CD4-positive, alpha-beta memory T cell (primary cell): ENCODE results near the gene P2RX5. TPM values are rescaled to one million over a fixed set of nuclear protein-coding genes. Genes with fewer than 3 reads are reported as not detected.
A peak's percentile ranks its signal among the peaks of the same experiment; 100 is the strongest.
"Not testable (repeated sequence)": the region's sequence is repeated elsewhere in the genome, so short reads cannot be mapped to it uniquely, and the experiment has no call there.

Source experiments
- CTCF ChIA-PET: fragments of 350-600 bp; sonication (Branson Sonifier 250); formaldehyde crosslinking; loops from one replicate; lab custom pipeline; 2021; ENCODE audit warnings: inconsistent platforms; ENCODE audit not compliant: partially characterized antibody; lab: Charles Lee
- POLR2A ChIA-PET: fragments of 350-600 bp; sonication (Branson Sonifier 250); formaldehyde crosslinking; loops from one replicate; lab custom pipeline; 2021; ENCODE audit not compliant: partially characterized antibody; lab: Charles Lee
- DNase-seq, 5 donors: peaks; one replicate each; pipeline versions ENCODE4 v3.0.0 to v3.0.0-alpha.2; 2020 to 2022; ENCODE audit warnings: mixed read lengths in 1 of 5
- H3K27ac ChIP-seq: one replicate; pipeline ENCODE4 v1.7.0; 2013; ENCODE audit warnings: low read depth, low read length
- H3K27me3 ChIP-seq: 2 replicates; pipeline ENCODE4 v1.7.0; 2013; ENCODE audit warnings: mild to moderate bottlenecking, low read length, moderate library complexity; ENCODE audit not compliant: insufficient read depth
- H3K36me3 ChIP-seq: 2 replicates; pipeline ENCODE4 v1.7.0; 2013; ENCODE audit warnings: mild to moderate bottlenecking, low read length, moderate library complexity; ENCODE audit not compliant: insufficient read depth
- H3K4me1 ChIP-seq: 2 replicates; pipeline ENCODE4 v1.7.0; 2013; ENCODE audit warnings: mild to moderate bottlenecking, low read length, moderate library complexity; ENCODE audit not compliant: insufficient read depth
- H3K4me3 ChIP-seq, 2 donors: one replicate each; pipeline ENCODE4 v1.7.0; 2013; ENCODE audit warnings: low read length in 2 of 2, mild to moderate bottlenecking in 1 of 2
- H3K9me3 ChIP-seq, 2 donors: one replicate each; pipeline ENCODE4 v1.7.0; 2013; ENCODE audit warnings: low read length in 2 of 2, control low read depth in 1 of 2; ENCODE audit not compliant: control insufficient read depth in 1 of 2
- H3K27ac Mint-ChIP-seq, 7 donors: one replicate each; pipeline ENCODE4 v1.8.0; 2020 to 2021; ENCODE audit warnings: mixed read lengths in 7 of 7, mild to moderate bottlenecking in 6 of 7, inconsistent platforms in 3 of 7, moderate library complexity in 3 of 7
- H3K27me3 Mint-ChIP-seq, 2 donors: one replicate each; pipeline ENCODE4 v1.8.0; 2020 to 2021; ENCODE audit warnings: mixed read lengths in 2 of 2
- H3K36me3 Mint-ChIP-seq, 2 donors: one replicate each; pipeline ENCODE4 v1.8.0; 2020 to 2021; ENCODE audit warnings: mixed read lengths in 2 of 2, inconsistent platforms in 1 of 2, mild to moderate bottlenecking in 1 of 2
- H3K4me1 Mint-ChIP-seq, 4 donors: one replicate each; pipeline ENCODE4 v1.8.0; 2020 to 2021; ENCODE audit warnings: mixed read lengths in 4 of 4, mild to moderate bottlenecking in 1 of 4
- H3K4me3 Mint-ChIP-seq, 8 donors: one replicate each; pipeline ENCODE4 v1.8.0; 2020 to 2021; ENCODE audit warnings: mixed read lengths in 8 of 8, mild to moderate bottlenecking in 7 of 8, moderate library complexity in 6 of 8, inconsistent platforms in 3 of 8
- H3K9me3 Mint-ChIP-seq, 8 donors: one replicate each; pipeline ENCODE4 v1.8.0; 2020 to 2021; ENCODE audit warnings: mixed read lengths in 8 of 8, mild to moderate bottlenecking in 5 of 8, inconsistent platforms in 3 of 8, moderate library complexity in 1 of 8
- intact Hi-C: fragments of 100-400 bp; cut with micrococcal nuclease; formaldehyde crosslinking; loops from one replicate; pipeline ENCODE4 v1.15.1; 2023
- polyA plus RNA-seq, 2 donors: library from polyadenylated mRNA; unstranded; fragments of 300-500 nt; fragmentation: Illumina TruSeq; gene quantifications; one replicate each; pipeline ENCODE4 v1.2.3, GENCODE V29; 2021
- total RNA-seq, 2 experiments: library from RNA; stranded (reverse); gene quantifications; one replicate each; pipeline ENCODE4 v1.2.3, GENCODE V29; 2021

P2RX5 gene
- total and polyA plus RNA-seq, 4 experiments from 2014 or later: 13.8 to 28.9 (median 17.4) TPM

- H3K27me3 ChIP-seq, intact Hi-C loops, DNase-seq, H3K27ac Mint-ChIP-seq, H3K4me1 ChIP-seq, H3K27me3 Mint-ChIP-seq, POLR2A ChIA-PET, H3K9me3 Mint-ChIP-seq, H3K4me3 ChIP-seq, H3K36me3 Mint-ChIP-seq, H3K27ac ChIP-seq, H3K9me3 ChIP-seq, H3K36me3 ChIP-seq, H3K4me3 Mint-ChIP-seq, H3K4me1 Mint-ChIP-seq: not testable (repeated sequence)
- CTCF ChIA-PET: interaction anchor here (0.9 kb wide), 1 partner anchor 36 kb away, joined by 6 read pairs; no protein-coding TSS in a partner anchor
Observed at GRCh38 chr17:3702041-3702539, 6.1 kb upstream of the P2RX5 start.

- ChIA-PET CTCF (no interaction called here), POLR2A (interaction anchor here (0.7 kb wide), 1 partner anchor 260 kb away, joined by 3 read pairs; no protein-coding TSS in a partner anchor)
- H3K36me3 Mint-ChIP-seq: no peaks in the 10 kb centered on the region
- H3K9me3 ChIP-seq: no peaks in the 10 kb centered on the region
- no peak for DNase-seq
- H3K9me3 Mint-ChIP-seq: peaks cover 0 to 2% (median 0%) of the 10 kb centered on the region in 8 donors
- H3K27ac Mint-ChIP-seq: no peak overlapping the region
- no peaks in the 10 kb centered on the region for H3K27me3 Mint-ChIP-seq
- no peak overlapping the region for H3K27ac ChIP-seq
- intact Hi-C loops: no loop called here
- H3K4me3 ChIP-seq: no peak overlapping the region
- H3K4me1 Mint-ChIP-seq: peaks cover 3 to 9% (median 5%) of the 10 kb centered on the region in 4 donors
- H3K36me3 ChIP-seq: no peaks in the 10 kb centered on the region
- H3K4me1 ChIP-seq: peaks cover 7% of the 10 kb centered on the region
- H3K4me3 Mint-ChIP-seq: no peak overlapping the region
- H3K27me3 ChIP-seq: no peaks in the 10 kb centered on the region
Observed at GRCh38 chr17:3699951-3700350, 4.0 kb upstream of the P2RX5 start.

- H3K36me3 Mint-ChIP-seq: peaks cover 0 to 3% of the 10 kb centered on the region in 2 donors
- CTCF ChIA-PET: no interaction called here
- peaks cover 0 to 2% (median 0%) of the 10 kb centered on the region in 8 donors for H3K9me3 Mint-ChIP-seq
- H3K27me3 ChIP-seq: no peaks in the 10 kb centered on the region
- H3K9me3 ChIP-seq: no peaks in the 10 kb centered on the region
- no peaks in the 10 kb centered on the region for H3K27me3 Mint-ChIP-seq
- no peak overlapping the region for H3K4me3 ChIP-seq
- peak overlapping the region in 2 of 8 donors; percentile 22 to 52 for H3K4me3 Mint-ChIP-seq
- no peak for DNase-seq
- H3K4me1 Mint-ChIP-seq: peaks cover 8 to 24% (median 18%) of the 10 kb centered on the region in 4 donors
- POLR2A ChIA-PET: no interaction called here
- no peak overlapping the region for H3K27ac ChIP-seq
- H3K36me3 ChIP-seq: no peaks in the 10 kb centered on the region
- intact Hi-C loops: no loop called here
- H3K27ac Mint-ChIP-seq: peak overlapping the region in 2 of 7 donors; percentile 4 to 77
- H3K4me1 ChIP-seq: peaks cover 20% of the 10 kb centered on the region
Observed at GRCh38 chr17:3698139-3698538, 2.2 kb upstream of the P2RX5 start.

- Mint-ChIP-seq H3K4me1 (peaks cover 8 to 31% (median 20%) of the 10 kb centered on the region in 4 donors), H3K4me3 (peak overlapping the region in 3 of 8 donors; percentile 22 to 54 (median 52)), H3K9me3 (no peaks in the 10 kb centered on the region), H3K36me3 (peaks cover 0 to 3% of the 10 kb centered on the region in 2 donors), H3K27me3 (no peaks in the 10 kb centered on the region), H3K27ac (peak overlapping the region in 2 of 7 donors; percentile 12 to 43)
- Histone ChIP-seq H3K4me1 (peaks cover 20% of the 10 kb centered on the region), H3K9me3 (no peaks in the 10 kb centered on the region), H3K27ac (no peak overlapping the region), H3K4me3 (no peak overlapping the region), H3K36me3 (no peaks in the 10 kb centered on the region), H3K27me3 (no peaks in the 10 kb centered on the region)
- POLR2A ChIA-PET: interaction anchor here (1.6 kb wide), 1 partner anchor 1888 kb away, joined by 3 read pairs; no protein-coding TSS in a partner anchor
- DNase-seq: no peak
- intact Hi-C loops: no loop called here
- CTCF ChIA-PET: interaction anchor here (1.0 to 2.6 kb wide), 3 partner anchors 12 to 41 kb away, joined by 3 to 15 read pairs (median 11); no protein-coding TSS in a partner anchor
Observed at GRCh38 chr17:3697103-3697476, 1.1 kb upstream of the P2RX5 start.

- DNase-seq: no peak
- no peaks in the 10 kb centered on the region for H3K27me3 Mint-ChIP-seq
- ChIA-PET CTCF (interaction anchor here (0.9 to 2.6 kb wide), 7 partner anchors 12 to 93 kb away, joined by 3 to 15 read pairs (median 5); partner anchors contain the start of gene HASPIN), POLR2A (interaction anchor here (0.6 to 2.4 kb wide), 12 partner anchors 12 to 1890 kb away, joined by 3 to 34 read pairs (median 3); partner anchors contain the start of genes EMC6, HASPIN and TAX1BP3)
- peak overlapping the region in 5 of 7 donors; percentile 35 to 81 (median 64) for H3K27ac Mint-ChIP-seq
- Histone ChIP-seq H3K36me3 (no peaks in the 10 kb centered on the region), H3K27me3 (no peaks in the 10 kb centered on the region), H3K9me3 (no peaks in the 10 kb centered on the region), H3K4me1 (peaks cover 20% of the 10 kb centered on the region), H3K27ac (peak overlapping the region; percentile 48), H3K4me3 (peak overlapping the region; percentile 42 to 74)
- peak overlapping the region; percentile 78 to 92 (median 88) for H3K4me3 Mint-ChIP-seq
- intact Hi-C loops: no loop called here
- H3K36me3 Mint-ChIP-seq: peaks cover 8 to 13% of the 10 kb centered on the region in 2 donors
- peaks cover 8 to 36% (median 22%) of the 10 kb centered on the region in 4 donors for H3K4me1 Mint-ChIP-seq
- no peaks in the 10 kb centered on the region for H3K9me3 Mint-ChIP-seq
Observed at GRCh38 chr17:3695129-3695722, 729 bp downstream of the P2RX5 start.

- Histone ChIP-seq H3K9me3 (no peaks in the 10 kb centered on the region), H3K4me1 (peaks cover 20% of the 10 kb centered on the region), H3K36me3 (no peaks in the 10 kb centered on the region), H3K27ac (no peak overlapping the region), H3K27me3 (no peaks in the 10 kb centered on the region), H3K4me3 (no peak overlapping the region)
- Mint-ChIP-seq H3K36me3 (peaks cover 13 to 18% of the 10 kb centered on the region in 2 donors), H3K27ac (peak overlapping the region; percentile 9 to 79 (median 52)), H3K4me1 (peaks cover 8 to 36% (median 22%) of the 10 kb centered on the region in 4 donors), H3K4me3 (peak overlapping the region; percentile 65 to 92 (median 87)), H3K27me3 (no peaks in the 10 kb centered on the region), H3K9me3 (no peaks in the 10 kb centered on the region)
- peak in 1 of 5 donors; percentile 52 for DNase-seq
- ChIA-PET CTCF (interaction anchor here (1.0 to 1.5 kb wide), 3 partner anchors 17 to 134 kb away, joined by 3 to 4 read pairs (median 3); no protein-coding TSS in a partner anchor), POLR2A (interaction anchor here (1.1 kb wide), 1 partner anchor 17 kb away, joined by 3 read pairs; no protein-coding TSS in a partner anchor)
- intact Hi-C loops: no loop called here
Observed at GRCh38 chr17:3693829-3694231, 2.1 kb downstream of the P2RX5 start.

GRCh38 chr17:3693141-3693540 is 2.8 kb downstream of the P2RX5 start:
- H3K27ac Mint-ChIP-seq: peak overlapping the region in 4 of 7 donors; percentile 17 to 64 (median 41)
- H3K4me1 ChIP-seq: peaks cover 20% of the 10 kb centered on the region
- no peak overlapping the region for H3K27ac ChIP-seq
- peaks cover 17 to 25% of the 10 kb centered on the region in 2 donors for H3K36me3 Mint-ChIP-seq
- no peaks in the 10 kb centered on the region for H3K9me3 Mint-ChIP-seq
- peaks cover 8 to 36% (median 22%) of the 10 kb centered on the region in 4 donors for H3K4me1 Mint-ChIP-seq
- no peaks in the 10 kb centered on the region for H3K27me3 ChIP-seq
- ChIA-PET POLR2A (interaction anchor here (1.1 kb wide), 1 partner anchor 18 kb away, joined by 3 read pairs; no protein-coding TSS in a partner anchor), CTCF (interaction anchor here (1.4 kb wide), 1 partner anchor 10 kb away, joined by 5 read pairs; no protein-coding TSS in a partner anchor)
- no peak for DNase-seq
- intact Hi-C loops: no loop called here
- H3K36me3 ChIP-seq: no peaks in the 10 kb centered on the region
- no peak overlapping the region for H3K4me3 ChIP-seq
- peak overlapping the region in 7 of 8 donors; percentile 12 to 69 (median 25) for H3K4me3 Mint-ChIP-seq
- H3K9me3 ChIP-seq: no peaks in the 10 kb centered on the region
- H3K27me3 Mint-ChIP-seq: no peaks in the 10 kb centered on the region
